T-cell (primary cell): ENCODE results near the gene CACNB1. TPM values are rescaled to one million over a fixed set of nuclear protein-coding genes. Genes with fewer than 3 reads are reported as not detected.
A peak's percentile ranks its signal among the peaks of the same experiment; 100 is the strongest.

ENCODE experiments used
- ATAC-seq, 4 experiments: fragments of 200-7000 bp in 3 of 4; fragments of 150-1000 bp in 1 of 4; cut with Tn5 transposase; replicated peaks in 1 of 4; 1 replicate in 3 of 4; 2 replicates in 1 of 4; pipeline ENCODE4 v1.10.0; 2021; ENCODE audit warnings: moderate library complexity in 3 of 4, mild to moderate bottlenecking in 2 of 4, moderate number of reproducible peaks in 1 of 4
- CTCF ChIA-PET, 2 donors: fragments of 300-600 bp; sonication (Branson Sonifier 250); formaldehyde crosslinking; loops; one replicate each; lab custom pipeline; 2022; ENCODE audit warnings: antibody characterized with exemption in 2 of 2; lab: Charles Lee
- POLR2A ChIA-PET, 2 donors: fragments of 300-600 bp; sonication (Branson Sonifier 250); formaldehyde crosslinking; loops; one replicate each; lab custom pipeline; 2022; ENCODE audit warnings: antibody characterized with exemption in 2 of 2; lab: Charles Lee
- DNase-seq, 35 experiments: peaks; one replicate each; pipeline versions ENCODE4 v3.0.0 to v3.0.0-alpha.2; 2013 to 2023
- H3K27ac ChIP-seq: one replicate; pipeline ENCODE4 v1.5.1; 2013; ENCODE audit warnings: low read length
- H3K27me3 ChIP-seq, 2 experiments: replicated peaks in 1 of 2; 1 replicate in 1 of 2; 2 replicates in 1 of 2; pipeline versions ENCODE4 v1.6.1 to v1.7.0; 2013; ENCODE audit warnings: low read length in 1 of 2, mixed read lengths in 1 of 2; ENCODE audit not compliant: control insufficient read depth in 2 of 2, insufficient read depth in 2 of 2; ENCODE audit errors: extremely low read depth in 1 of 2
- H3K36me3 ChIP-seq, 2 donors: 1 replicate in 1 of 2; 2 replicates in 1 of 2; pipeline versions ENCODE4 v1.6.1 to v1.7.0; 2013; ENCODE audit warnings: low read length in 1 of 2; ENCODE audit not compliant: control insufficient read depth in 2 of 2, insufficient read depth in 1 of 2; ENCODE audit errors: extremely low read depth in 1 of 2
- H3K4me1 ChIP-seq, 2 experiments: 1 replicate in 1 of 2; 2 replicates in 1 of 2; pipeline versions ENCODE4 v1.6.1 to v1.7.0; 2013; ENCODE audit warnings: low read length in 2 of 2, mixed read lengths in 1 of 2; ENCODE audit not compliant: insufficient read depth in 2 of 2, control insufficient read depth in 1 of 2; ENCODE audit errors: extremely low read depth in 1 of 2
- H3K4me3 ChIP-seq, 2 donors: 1 replicate in 1 of 2; 2 replicates in 1 of 2; pipeline versions ENCODE4 v1.5.1 to v1.7.0; 2013; ENCODE audit warnings: mild to moderate bottlenecking in 2 of 2, low read length in 1 of 2, moderate library complexity in 1 of 2; ENCODE audit not compliant: control insufficient read depth in 1 of 2; ENCODE audit errors: extremely low read depth in 1 of 2
- H3K9me3 ChIP-seq: 2 replicates; pipeline ENCODE4 v1.7.0; 2013
- H3K27ac Mint-ChIP-seq, 2 donors: one replicate each; pipeline ENCODE4 v1.8.0; 2020 to 2021; ENCODE audit warnings: mild to moderate bottlenecking in 2 of 2, mixed read lengths in 2 of 2
- H3K27me3 Mint-ChIP-seq, 2 donors: one replicate each; pipeline ENCODE4 v1.8.0; 2021 to 2022; ENCODE audit warnings: mixed read lengths in 2 of 2
- H3K36me3 Mint-ChIP-seq: one replicate; pipeline ENCODE4 v1.8.0; 2021; ENCODE audit warnings: mixed read lengths
- H3K4me1 Mint-ChIP-seq, 3 donors: one replicate each; pipeline ENCODE4 v1.8.0; 2020 to 2022; ENCODE audit warnings: mixed read lengths in 3 of 3, mild to moderate bottlenecking in 1 of 3
- H3K4me3 Mint-ChIP-seq, 3 donors: one replicate each; pipeline ENCODE4 v1.8.0; 2020 to 2022; ENCODE audit warnings: mild to moderate bottlenecking in 3 of 3, mixed read lengths in 3 of 3, moderate library complexity in 3 of 3
- H3K9me3 Mint-ChIP-seq, 3 donors: one replicate each; pipeline ENCODE4 v1.8.0; 2020 to 2022; ENCODE audit warnings: mixed read lengths in 3 of 3
- WGBS: methylation state at CpG from one replicate; pipeline ENCODE4 v1.1.5; 2013; ENCODE audit warnings: missing lambda C conversion rate; ENCODE audit not compliant: insufficient coverage; 5-methylcytosine and 5-hydroxymethylcytosine counted together
- total RNA-seq, 35 experiments: library from RNA in 6 of 35; stranded (reverse) in 6 of 35; fragments of 120-200 nt in 1 of 35; gene quantifications; one replicate each; pipeline versions ENCODE4 v1.2.1 to v1.2.4 and lab custom pipeline; 2013 to 2026

The CACNB1 gene
- total RNA-seq, 5 donors from 2014 or later (not counting 1 experiment from before 2014, with no cell fraction given), result 10.8 to 23.2 (median 21.4) TPM

- peaks cover 0 to 56% of the 10 kb centered on the region in 2 experiments for H3K4me1 ChIP-seq
- POLR2A ChIA-PET, result no interaction called here
These were observed 43.2 kb upstream of the CACNB1 start for GRCh38 chr17:39240631-39241030.

GRCh38 chr17:39239640-39240314 is 42.3 kb upstream of the CACNB1 start:
- Mint-ChIP-seq H3K4me1 (peaks cover 38 to 43% (median 43%) of the 10 kb centered on the region in 3 donors), H3K36me3 (no peaks in the 10 kb centered on the region), H3K9me3 (no peaks in the 10 kb centered on the region), H3K27ac (peak overlapping the region; percentile 52 to 61), H3K27me3 (peaks cover 0 to 2% of the 10 kb centered on the region in 2 donors), H3K4me3 (peak overlapping the region in 1 of 3 donors; percentile 28)
- WGBS, result 10% methylated on average over 12 of the region's 16 CpGs
- ChIA-PET CTCF (interaction anchor here (0.6 to 4.5 kb wide), 7 partner anchors 9 to 257 kb away, joined by 3 to 48 read pairs (median 8); partner anchors contain the start of gene RPL19 (in 1 of the 2)), POLR2A (no interaction called here)
- Histone ChIP-seq H3K4me1 (peaks cover 0 to 61% of the 10 kb centered on the region in 2 experiments), H3K4me3 (no peak overlapping the region), H3K36me3 (no peaks in the 10 kb centered on the region), H3K9me3 (no peaks in the 10 kb centered on the region), H3K27me3 (peaks cover 0 to 3% of the 10 kb centered on the region in 2 experiments), H3K27ac (peak overlapping the region; percentile 92)
- peak; percentile 32 to 85 (median 64) for DNase-seq
- peak; percentile 28 to 51 (median 35) for ATAC-seq

More at GRCh38 chr17:39240631-39241030, 43.2 kb upstream of the CACNB1 start:
- ATAC-seq (no peak), DNase-seq (no peak)
- H3K9me3 Mint-ChIP-seq, result no peaks in the 10 kb centered on the region
- CTCF ChIA-PET, result interaction anchor here in 1 of 2 donors (0.6 to 0.7 kb wide), 2 partner anchors 12 to 417 kb away, joined by 3 to 9 read pairs; no protein-coding TSS in a partner anchor
- Histone ChIP-seq H3K4me3 (no peak overlapping the region), H3K9me3 (no peaks in the 10 kb centered on the region), H3K27me3 (peaks cover 0 to 3% of the 10 kb centered on the region in 2 experiments), H3K27ac (no peak overlapping the region), H3K36me3 (no peaks in the 10 kb centered on the region)
- H3K27me3 Mint-ChIP-seq, result peaks cover 0 to 2% of the 10 kb centered on the region in 2 donors
- no peak overlapping the region for H3K4me3 Mint-ChIP-seq
- WGBS, result 97% methylated on average over 4 of the region's 5 CpGs
- H3K4me1 Mint-ChIP-seq, result peaks cover 37 to 42% (median 40%) of the 10 kb centered on the region in 3 donors
- H3K27ac Mint-ChIP-seq, result no peak overlapping the region
- H3K36me3 Mint-ChIP-seq, result no peaks in the 10 kb centered on the region

- ChIA-PET POLR2A (interaction anchor here in 1 of 2 donors (0.6 to 1.4 kb wide), 4 partner anchors 13 to 39 kb away, joined by 5 to 11 read pairs (median 8); partner anchors contain the start of genes RPL19 and STAC2), CTCF (interaction anchor here (0.6 to 4.5 kb wide), 14 partner anchors 11 to 551 kb away, joined by 3 to 48 read pairs (median 4); partner anchors contain the start of gene RPL19 (in 1 of the 2))
- H3K27ac ChIP-seq, result peak overlapping the region; percentile 92
- DNase-seq (peak; percentile 50 to 94 (median 82)), ATAC-seq (peak; percentile 91 to 97 (median 94))
- Mint-ChIP-seq H3K9me3 (no peaks in the 10 kb centered on the region), H3K27me3 (peaks cover 0 to 2% of the 10 kb centered on the region in 2 donors), H3K4me3 (peak overlapping the region; percentile 62 to 80 (median 70)), H3K4me1 (peaks cover 30 to 33% (median 33%) of the 10 kb centered on the region in 3 donors), H3K36me3 (no peaks in the 10 kb centered on the region), H3K27ac (peak overlapping the region; percentile 89 to 96)
- peaks cover 0 to 50% of the 10 kb centered on the region in 2 experiments for H3K4me1 ChIP-seq
- H3K4me3 ChIP-seq, result peak overlapping the region in 1 of 2 donors; percentile 36
- no peaks in the 10 kb centered on the region for H3K36me3 ChIP-seq
- no peaks in the 10 kb centered on the region for H3K9me3 ChIP-seq
- 40% methylated on average over 8 of the region's 15 CpGs for WGBS
- no peaks in the 10 kb centered on the region for H3K27me3 ChIP-seq
These were observed 41.0 kb upstream of the CACNB1 start for GRCh38 chr17:39238311-39238972.

- POLR2A ChIA-PET, result no interaction called here
- ATAC-seq (no peak), DNase-seq (no peak)
- Histone ChIP-seq H3K9me3 (no peaks in the 10 kb centered on the region), H3K27me3 (peaks cover 0 to 4% of the 10 kb centered on the region in 2 experiments), H3K27ac (peak overlapping the region; percentile 92), H3K4me3 (no peak overlapping the region), H3K4me1 (peaks cover 0 to 50% of the 10 kb centered on the region in 2 experiments), H3K36me3 (no peaks in the 10 kb centered on the region)
- H3K27me3 Mint-ChIP-seq, result no peaks in the 10 kb centered on the region
- peaks cover 30 to 33% (median 33%) of the 10 kb centered on the region in 3 donors for H3K4me1 Mint-ChIP-seq
- H3K27ac Mint-ChIP-seq, result peak overlapping the region; percentile 89 to 96
- H3K4me3 Mint-ChIP-seq, result peak overlapping the region in 1 of 3 donors; percentile 80
- no peaks in the 10 kb centered on the region for H3K36me3 Mint-ChIP-seq
- no peaks in the 10 kb centered on the region for H3K9me3 Mint-ChIP-seq
- 85% methylated on average over 3 of the region's 7 CpGs for WGBS
- CTCF ChIA-PET, result interaction anchor here (1.0 to 4.5 kb wide), 5 partner anchors 28 to 73 kb away, joined by 3 to 48 read pairs (median 4); no protein-coding TSS in a partner anchor
These were observed 40.1 kb upstream of the CACNB1 start for GRCh38 chr17:39237586-39237985.

- Mint-ChIP-seq H3K36me3 (no peaks in the 10 kb centered on the region), H3K4me3 (no peak overlapping the region), H3K4me1 (peaks cover 34 to 37% (median 37%) of the 10 kb centered on the region in 3 donors), H3K9me3 (no peaks in the 10 kb centered on the region), H3K27ac (peak overlapping the region in 1 of 2 donors; percentile 55), H3K27me3 (peaks cover 0 to 4% of the 10 kb centered on the region in 2 donors)
- Histone ChIP-seq H3K36me3 (no peaks in the 10 kb centered on the region), H3K27me3 (peaks cover 0 to 10% of the 10 kb centered on the region in 2 experiments), H3K27ac (peak overlapping the region; percentile 29), H3K9me3 (no peaks in the 10 kb centered on the region), H3K4me1 (peaks cover 0 to 55% of the 10 kb centered on the region in 2 experiments), H3K4me3 (no peak overlapping the region)
- DNase-seq (no peak), ATAC-seq (no peak)
- CTCF ChIA-PET, result interaction anchor here in 1 of 2 donors (2.0 to 4.5 kb wide), 3 partner anchors 7 to 72 kb away, joined by 8 to 48 read pairs (median 10); no protein-coding TSS in a partner anchor
- WGBS, result 96% methylated on average over 4 of the region's 6 CpGs
- POLR2A ChIA-PET, result no interaction called here
These were observed 39.5 kb upstream of the CACNB1 start for GRCh38 chr17:39236981-39237441.
